Measurements from ENCODE around the gene SLC27A1. TPM values are rescaled to one million over a fixed set of nuclear protein-coding genes. Genes with fewer than 3 reads are reported as not detected.

Gene SLC27A1
- total and polyA plus RNA-seq, 11 donors, result 22.1 to 70.3 (median 47.6) TPM

DNA sequence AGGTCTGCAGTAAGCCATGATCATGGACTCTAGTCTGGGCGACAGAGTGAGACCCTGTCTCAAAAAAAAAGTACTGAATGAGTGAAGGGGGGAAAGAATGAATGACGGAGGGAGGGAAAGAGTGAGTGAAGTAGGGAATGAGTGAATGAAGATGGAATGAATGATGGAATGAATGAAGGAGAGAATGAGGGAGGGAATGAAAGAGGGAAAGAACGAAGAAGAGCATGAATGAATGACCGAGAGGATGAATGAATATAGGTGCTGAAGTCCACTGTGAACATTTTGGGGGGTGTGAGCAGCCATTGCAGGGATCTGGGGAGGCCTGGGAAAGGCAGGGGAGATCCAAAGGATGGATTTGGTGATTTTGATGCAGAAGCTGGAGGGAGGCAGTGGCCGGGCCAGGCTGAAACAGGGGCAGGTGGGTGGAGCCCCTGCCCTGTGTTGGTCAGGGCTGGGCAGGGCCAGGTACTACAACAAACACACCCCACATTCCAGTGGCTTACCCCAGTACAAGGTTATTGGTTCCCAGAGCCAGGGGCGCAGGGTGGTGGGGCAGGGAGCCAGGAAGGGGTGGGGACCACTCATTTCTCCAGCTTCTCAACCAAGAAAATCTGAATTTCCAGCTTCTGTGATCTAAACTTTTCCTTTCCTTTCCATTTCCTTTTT, 14.3 kb downstream of the SLC27A1 start:
- DNase-seq (no peak), ATAC-seq (no peak)
- WGBS, 4 donors, result 91 to 95% (median 93%) methylated on average over 6 of the region's 6 CpGs
- Histone ChIP-seq H3K27ac (no peak overlapping the region), H3K36me3 (peaks cover 0 to 36% (median 4%) of the 10 kb centered on the region in 9 donors), H3K27me3 (no peaks in the 10 kb centered on the region), H3K4me3 (no peak overlapping the region), H3K9me3 (no peaks in the 10 kb centered on the region), H3K4me1 (peaks cover 0 to 42% (median 16%) of the 10 kb centered on the region in 12 donors)
- intact Hi-C loops (cut with DNase I), result loop anchor here in 1 of 10 donors (10.0 kb wide), 1 partner anchor 620 kb away; no protein-coding TSS in a partner anchor
- TF ChIP-seq CTCF (IDR thresholded peaks at IDR 0.05) (no peak), POLR2A (IDR thresholded peaks at IDR 0.05) (no peak)

GRCh38 chr19:17486545-17487240, 16.4 kb downstream of the SLC27A1 start:
- peaks cover 0 to 46% (median 16%) of the 10 kb centered on the region in 9 donors for H3K36me3 ChIP-seq
- no peak overlapping the region for H3K27ac ChIP-seq
- TF ChIP-seq CTCF (IDR thresholded peaks at IDR 0.05) (no peak), POLR2A (IDR thresholded peaks at IDR 0.05) (no peak)
- H3K9me3 ChIP-seq, result no peaks in the 10 kb centered on the region
- intact Hi-C loops (cut with DNase I), result loop anchor here in 1 of 10 donors (10.0 kb wide), 1 partner anchor 618 kb away; no protein-coding TSS in a partner anchor
- DNase-seq (no peak), ATAC-seq (peak in 1 of 4 donors; percentile 3)
- no peaks in the 10 kb centered on the region for H3K27me3 ChIP-seq
- H3K4me1 ChIP-seq, result peaks cover 0 to 38% (median 14%) of the 10 kb centered on the region in 12 donors
- no peak overlapping the region for H3K4me3 ChIP-seq
- 94 to 98% (median 97%) methylated on average over 19 to 58 of the region's 58 CpGs for WGBS, 4 donors

- Histone ChIP-seq H3K36me3 (peaks cover 0 to 51% (median 16%) of the 10 kb centered on the region in 9 donors), H3K4me3 (no peak overlapping the region), H3K27ac (peak overlapping the region in 2 of 12 donors; percentile 44 to 67), H3K4me1 (peaks cover 0 to 32% (median 13%) of the 10 kb centered on the region in 12 donors), H3K27me3 (no peaks in the 10 kb centered on the region), H3K9me3 (no peaks in the 10 kb centered on the region)
- no peak for ATAC-seq
- intact Hi-C loops (cut with DNase I), result loop anchor here in 1 of 10 donors (10.0 kb wide), 1 partner anchor 617 kb away; no protein-coding TSS in a partner anchor
- 71 to 78% (median 73%) methylated on average over 16 to 18 of the region's 18 CpGs for WGBS, 4 donors
- peak in 1 of 5 donors; percentile 7 for DNase-seq
- TF ChIP-seq POLR2A (IDR thresholded peaks at IDR 0.05) (no peak), CTCF (IDR thresholded peaks at IDR 0.05) (no peak)
Measured at GRCh38 chr19:17487284-17488121, 17.2 kb downstream of the SLC27A1 start.
